Keratinocyte (primary cell): ENCODE data around the gene CCDC127. TPM values are rescaled to one million over a fixed set of nuclear protein-coding genes. Genes with fewer than 3 reads are reported as not detected.

Experiments used
- DNase-seq: peaks from one replicate; pipeline ENCODE4 v3.0.0-alpha.2; 2011; ENCODE audit warnings: low read depth, missing footprints, low spot score
- FAIRE-seq: peaks from 2 replicates; lab custom pipeline; 2011; peaks lifted over from hg19 to GRCh38; lab: Jason Lieb, UNC
- H2AFZ ChIP-seq: 2 replicates; pipeline ENCODE4 v1.6.0; 2012; ENCODE audit warnings: low read length, control low read depth, inconsistent platforms; ENCODE audit not compliant: control insufficient read depth
- H3K27ac ChIP-seq: 2 replicates; pipeline ENCODE4 v1.5.1; 2011; ENCODE audit warnings: low read length; ENCODE audit not compliant: control insufficient read depth, insufficient read depth
- H3K27me3 ChIP-seq: 3 replicates; pipeline ENCODE4 v1.6.0; 2011; ENCODE audit warnings: low read length; ENCODE audit not compliant: control insufficient read depth, insufficient read depth; ENCODE audit errors: extremely low read depth
- H3K36me3 ChIP-seq, 2 experiments: 2 replicates in 1 of 2; 3 replicates in 1 of 2; pipeline ENCODE4 v1.5.1; 2011; ENCODE audit warnings: low read length in 2 of 2, mild to moderate bottlenecking in 1 of 2; ENCODE audit not compliant: control insufficient read depth in 2 of 2, insufficient read depth in 2 of 2; ENCODE audit errors: extremely low read depth in 1 of 2
- H3K4me1 ChIP-seq: 3 replicates; pipeline ENCODE4 v1.5.1; 2011; ENCODE audit warnings: low read length; ENCODE audit not compliant: control insufficient read depth, insufficient read depth; ENCODE audit errors: extremely low read depth
- H3K4me2 ChIP-seq: 3 replicates; pipeline ENCODE4 v1.6.0; 2011; ENCODE audit warnings: low read depth, low read length; ENCODE audit not compliant: control insufficient read depth, insufficient read depth; ENCODE audit errors: extremely low read depth
- H3K4me3 ChIP-seq, 3 experiments: fragments of 200-600 bp in 1 of 3; sonication (generic) in 1 of 3; 2 replicates in 2 of 3; 3 replicates in 1 of 3; pipeline ENCODE4 v1.5.1; 2011 to 2016; ENCODE audit warnings: low read length in 3 of 3, mild to moderate bottlenecking in 3 of 3, control low read depth in 2 of 3, inconsistent platforms in 1 of 3, low read depth in 1 of 3, mixed read lengths in 1 of 3, mixed run types in 1 of 3, moderate library complexity in 1 of 3; ENCODE audit not compliant: control insufficient read depth in 2 of 3, insufficient read depth in 2 of 3; ENCODE audit errors: extremely low read depth in 1 of 3
- H3K79me2 ChIP-seq: 2 replicates; pipeline ENCODE4 v1.6.0; 2012; ENCODE audit warnings: low read length; ENCODE audit not compliant: control insufficient read depth, insufficient read depth
- H3K9ac ChIP-seq: 3 replicates; pipeline ENCODE4 v1.6.0; 2011; ENCODE audit warnings: low read length; ENCODE audit not compliant: control insufficient read depth, insufficient read depth; ENCODE audit errors: extremely low read depth
- H3K9me1 ChIP-seq: 3 replicates; pipeline ENCODE4 v1.6.0; 2011; ENCODE audit warnings: low read length; ENCODE audit not compliant: control insufficient read depth, insufficient read depth; ENCODE audit errors: extremely low read depth
- H3K9me3 ChIP-seq: 2 replicates; pipeline ENCODE4 v1.5.1; 2012; ENCODE audit warnings: low read depth, low read length; ENCODE audit not compliant: control insufficient read depth
- H4K20me1 ChIP-seq: 3 replicates; pipeline ENCODE4 v1.6.0; 2011; ENCODE audit warnings: low read length; ENCODE audit not compliant: control insufficient read depth, insufficient read depth; ENCODE audit errors: extremely low read depth
- EZH2 ChIP-seq: IDR thresholded peaks from one replicate; pipeline ENCODE4 v1.6.1; 2012; ENCODE audit warnings: inconsistent platforms, mild to moderate bottlenecking, low read length, moderate library complexity
- dilution Hi-C: fragments of 300-500 bp; cut with MboI; formaldehyde crosslinking; loops from one replicate; pipeline ENCODE4 v1.7.0; 2020; ENCODE audit warnings: low sequenced_read_pairs; ENCODE audit not compliant: extremely low pct_ligation_motif_present
- polyA plus RNA-seq, 5 experiments: library from polyadenylated mRNA; depleted of rRNA in 3 of 5; stranded (reverse) in 3 of 5; stranded (forward) in 1 of 5; unstranded in 1 of 5; fragments of >200 nt; gene quantifications; 1 replicate in 1 of 5; 2 replicates in 3 of 5; 3 replicates in 1 of 5; pipeline versions ENCODE4 v1.2.1 to v1.2.3, GENCODE V29; 2011 to 2012; ENCODE audit warnings: missing spikeins in 2 of 5, low read depth in 1 of 5, low replicate concordance in 1 of 5
- TF ChIP-seq, protein P1 (sequence below), 3 experiments: IDR thresholded peaks in 1 of 3; conservative IDR thresholded peaks in 1 of 3; optimal IDR thresholded peaks in 1 of 3; 2 replicates in 2 of 3; 3 replicates in 1 of 3; pipeline versions ENCODE3 to v1.5.1; 2011; ENCODE audit warnings: low read length in 3 of 3, mild to moderate bottlenecking in 3 of 3, moderate library complexity in 2 of 3, control low read depth in 1 of 3, inconsistent platforms in 1 of 3; ENCODE audit not compliant: insufficient read depth in 2 of 3; ENCODE audit errors: extremely low read depth in 1 of 3

CCDC127 gene
- polyA plus RNA-seq, 1 donor (not counting 4 experiments of a cell fraction or from before 2014, with no cell fraction given), result 4.9 TPM

DNA sequence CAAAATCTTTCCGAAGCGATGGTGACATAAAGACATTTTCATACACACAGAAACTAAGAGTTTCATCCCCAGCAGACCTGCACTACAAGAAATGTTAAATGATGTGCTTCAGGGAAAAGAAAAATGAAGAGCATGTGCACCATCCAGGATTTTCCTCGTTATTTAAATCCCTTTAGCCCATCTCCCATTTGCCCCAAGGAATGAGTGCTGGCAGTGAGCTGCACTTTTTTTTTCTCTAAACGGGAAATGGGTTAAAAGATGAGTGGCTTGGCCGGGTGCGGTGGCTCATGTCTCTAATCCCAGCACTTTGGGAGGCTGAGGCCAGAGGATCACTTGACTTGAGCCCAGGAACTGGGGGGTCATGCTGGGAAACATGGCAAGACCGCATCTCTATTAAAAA lies 33.5 kb downstream of the CCDC127 start:
- H3K27ac ChIP-seq, result no peak overlapping the region
- TF ChIP-seq, protein P1, sequence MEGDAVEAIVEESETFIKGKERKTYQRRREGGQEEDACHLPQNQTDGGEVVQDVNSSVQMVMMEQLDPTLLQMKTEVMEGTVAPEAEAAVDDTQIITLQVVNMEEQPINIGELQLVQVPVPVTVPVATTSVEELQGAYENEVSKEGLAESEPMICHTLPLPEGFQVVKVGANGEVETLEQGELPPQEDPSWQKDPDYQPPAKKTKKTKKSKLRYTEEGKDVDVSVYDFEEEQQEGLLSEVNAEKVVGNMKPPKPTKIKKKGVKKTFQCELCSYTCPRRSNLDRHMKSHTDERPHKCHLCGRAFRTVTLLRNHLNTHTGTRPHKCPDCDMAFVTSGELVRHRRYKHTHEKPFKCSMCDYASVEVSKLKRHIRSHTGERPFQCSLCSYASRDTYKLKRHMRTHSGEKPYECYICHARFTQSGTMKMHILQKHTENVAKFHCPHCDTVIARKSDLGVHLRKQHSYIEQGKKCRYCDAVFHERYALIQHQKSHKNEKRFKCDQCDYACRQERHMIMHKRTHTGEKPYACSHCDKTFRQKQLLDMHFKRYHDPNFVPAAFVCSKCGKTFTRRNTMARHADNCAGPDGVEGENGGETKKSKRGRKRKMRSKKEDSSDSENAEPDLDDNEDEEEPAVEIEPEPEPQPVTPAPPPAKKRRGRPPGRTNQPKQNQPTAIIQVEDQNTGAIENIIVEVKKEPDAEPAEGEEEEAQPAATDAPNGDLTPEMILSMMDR (optimal IDR thresholded peaks at IDR 0.05 in 1 of 3, IDR thresholded peaks at IDR 0.05 in 1 of 3, conservative IDR thresholded peaks at IDR 0.05 in 1 of 3; ENCODE audit: extremely low read depth in 1 of 3, insufficient read depth in 2 of 3, low read length in 3 of 3), result no peak
- no peak for TF ChIP-seq EZH2
- no peaks in the 10 kb centered on the region for H3K9me1 ChIP-seq
- no peak for DNase-seq
- no peaks in the 10 kb centered on the region for H3K9me3 ChIP-seq
- no peak overlapping the region for H3K4me3 ChIP-seq
- no peaks in the 10 kb centered on the region for H3K36me3 ChIP-seq
- H2AFZ ChIP-seq, result no peak overlapping the region
- no peaks in the 10 kb centered on the region for H3K79me2 ChIP-seq
- H3K4me2 ChIP-seq, result no peak overlapping the region
- FAIRE-seq, result no peak
- H3K27me3 ChIP-seq, result peaks cover 18% of the 10 kb centered on the region
- peaks cover 4% of the 10 kb centered on the region for H4K20me1 ChIP-seq
- dilution Hi-C loops, result no loop called here
- no peak overlapping the region for H3K9ac ChIP-seq
- H3K4me1 ChIP-seq, result peaks cover 2% of the 10 kb centered on the region

- no peak for FAIRE-seq
- H3K4me3 ChIP-seq, result no peak overlapping the region
- TF ChIP-seq, protein P1 (optimal IDR thresholded peaks at IDR 0.05 in 1 of 3, IDR thresholded peaks at IDR 0.05 in 1 of 3, conservative IDR thresholded peaks at IDR 0.05 in 1 of 3; ENCODE audit: extremely low read depth in 1 of 3, insufficient read depth in 2 of 3, low read length in 3 of 3), result no peak
- TF ChIP-seq EZH2, result no peak
- H4K20me1 ChIP-seq, result no peaks in the 10 kb centered on the region
- no peak overlapping the region for H3K4me2 ChIP-seq
- DNase-seq, result no peak
- no peak overlapping the region for H2AFZ ChIP-seq
- no peaks in the 10 kb centered on the region for H3K4me1 ChIP-seq
- no peaks in the 10 kb centered on the region for H3K9me1 ChIP-seq
- no peaks in the 10 kb centered on the region for H3K9me3 ChIP-seq
- dilution Hi-C loops, result no loop called here
- H3K9ac ChIP-seq, result no peak overlapping the region
- H3K27me3 ChIP-seq, result peaks cover 13% of the 10 kb centered on the region
- H3K79me2 ChIP-seq, result no peaks in the 10 kb centered on the region
- no peak overlapping the region for H3K27ac ChIP-seq
- H3K36me3 ChIP-seq, result no peaks in the 10 kb centered on the region
Measured at GRCh38 chr5:182126-182525, 35.8 kb downstream of the CCDC127 start.
